Retina (tissue), 1 donor: Measurements from ENCODE around the gene GDA.

Experiments
- DNase-seq: peaks from one replicate; pipeline ENCODE4 v3.0.0-alpha.2; 2016

Gene GDA

GRCh38 chr9:72151104-72151503 lies 1.9 kb downstream of the GDA start:
- no peak for DNase-seq

GRCh38 chr9:72154468-72155285 lies 5.4 kb downstream of the GDA start:
- DNase-seq = no peak

GRCh38 chr9:72155301-72155700 lies 6.1 kb downstream of the GDA start:
- DNase-seq = no peak

GRCh38 chr9:72156586-72156985 lies 7.3 kb downstream of the GDA start:
- no peak for DNase-seq

GRCh38 chr9:72158680-72159079 lies 9.4 kb downstream of the GDA start:
- DNase-seq = no peak

GRCh38 chr9:72160446-72161123 lies 11.3 kb downstream of the GDA start:
- DNase-seq = no peak

- DNase-seq = no peak
Observed at GRCh38 chr9:72165326-72165725, 16.1 kb downstream of the GDA start.

GRCh38 chr9:72165821-72166547 lies 16.7 kb downstream of the GDA start:
- no peak for DNase-seq

GRCh38 chr9:72168075-72168474 lies 18.8 kb downstream of the GDA start:
- DNase-seq = no peak

- no peak for DNase-seq
Observed at GRCh38 chr9:72169178-72169577, 19.9 kb downstream of the GDA start.

GRCh38 chr9:72173080-72173479 lies 23.8 kb downstream of the GDA start:
- DNase-seq = no peak

GRCh38 chr9:72185561-72185960 lies 36.3 kb downstream of the GDA start:
- no peak for DNase-seq

- DNase-seq = no peak
Observed at GRCh38 chr9:72187121-72187695, 38.0 kb downstream of the GDA start.

- DNase-seq = no peak
Observed at GRCh38 chr9:72188232-72188631, 39.0 kb downstream of the GDA start.

- no peak for DNase-seq
Observed at GRCh38 chr9:72193478-72193881, 44.2 kb downstream of the GDA start.

GRCh38 chr9:72199238-72199637 lies 50.0 kb downstream of the GDA start:
- DNase-seq = no peak

- DNase-seq = no peak
Observed at GRCh38 chr9:72200452-72200851, 51.2 kb downstream of the GDA start.

- peak; percentile 6 for DNase-seq
Observed at GRCh38 chr9:72202009-72202408, 52.8 kb downstream of the GDA start.

- DNase-seq = no peak
Observed at GRCh38 chr9:72203205-72203803, 54.1 kb downstream of the GDA start.

GRCh38 chr9:72204062-72204461 lies 54.8 kb downstream of the GDA start:
- DNase-seq = no peak

- no peak for DNase-seq
Observed at GRCh38 chr9:72205513-72205912, 56.3 kb downstream of the GDA start.

- no peak for DNase-seq
Observed at GRCh38 chr9:72207278-72207677, 58.0 kb downstream of the GDA start.

- no peak for DNase-seq
Observed at GRCh38 chr9:72210522-72210921, 61.3 kb downstream of the GDA start.
